GDM1 (cell line): ENCODE results near the gene MEGF6.

Experiments used
- DNase-seq: peaks from one replicate; lab custom pipeline; 2025; lab: John Stamatoyannopoulos, UW

MEGF6 gene

GRCh38 chr1:3440300-3440681 lies 171.0 kb downstream of the MEGF6 start:
- no peak for DNase-seq
